IMR-90 (cell line): ENCODE measurements around the gene JPT2.

Experiments
- MAFK ChIP-seq: IDR thresholded peaks from 2 replicates; pipeline ENCODE4 v1.6.1; 2012; ENCODE audit warnings: low read depth, low read length, improper control_type of control experiment
- POLR2A ChIP-seq: IDR thresholded peaks from 2 replicates; pipeline ENCODE4 v1.6.1; 2012; ENCODE audit warnings: mild to moderate bottlenecking, low read depth, low read length
- TF ChIP-seq, protein P1 (sequence below): conservative IDR thresholded peaks from 2 replicates; pipeline ENCODE4 v1.5.1; 2012; ENCODE audit warnings: mild to moderate bottlenecking, low read depth, low read length, improper control_type of control experiment

DNA sequence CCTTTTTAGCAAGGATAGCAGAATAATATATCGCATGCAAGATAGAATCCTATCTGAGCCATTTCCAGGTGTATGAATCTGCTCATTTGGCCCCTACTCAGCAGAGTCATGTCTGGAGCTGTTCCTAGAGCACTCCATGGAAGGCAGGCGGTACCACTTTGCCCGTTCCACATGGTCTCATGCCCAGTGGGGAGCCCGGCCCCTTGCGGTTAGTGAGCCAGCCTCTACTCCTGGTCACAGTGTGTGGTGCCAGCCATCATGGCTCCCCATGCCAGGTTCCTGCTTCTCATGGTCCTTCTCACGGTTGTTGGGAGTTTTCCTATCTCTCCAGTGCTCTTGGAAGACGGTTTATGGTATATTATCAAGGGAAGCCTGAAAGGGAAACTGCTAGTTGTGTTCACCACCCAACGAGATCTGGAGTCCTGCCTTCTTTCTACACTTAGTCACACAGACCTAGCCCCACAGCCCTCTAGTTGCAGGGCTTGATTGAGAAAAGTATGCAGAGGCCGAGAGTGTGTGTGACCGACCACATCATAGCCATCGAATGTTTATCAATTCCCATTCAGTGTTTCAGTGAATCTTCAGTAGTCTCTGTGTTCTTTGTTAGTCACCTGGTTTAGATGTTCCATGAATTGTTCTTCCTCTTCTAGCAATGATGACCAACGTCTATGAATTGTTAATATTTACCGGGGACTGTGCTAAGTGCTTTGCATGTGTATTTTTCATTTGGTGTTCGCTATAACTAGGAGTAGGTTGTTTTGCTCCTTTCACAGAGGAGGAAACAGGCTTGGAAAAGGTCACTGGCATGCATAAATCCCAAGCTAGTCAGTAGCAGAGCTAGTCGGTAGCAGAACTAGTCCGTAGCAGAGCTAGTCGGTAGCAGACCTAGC, 9.6 kb downstream of the JPT2 start:
- TF ChIP-seq MAFK (no peak), POLR2A (no peak)
- TF ChIP-seq, protein P1, sequence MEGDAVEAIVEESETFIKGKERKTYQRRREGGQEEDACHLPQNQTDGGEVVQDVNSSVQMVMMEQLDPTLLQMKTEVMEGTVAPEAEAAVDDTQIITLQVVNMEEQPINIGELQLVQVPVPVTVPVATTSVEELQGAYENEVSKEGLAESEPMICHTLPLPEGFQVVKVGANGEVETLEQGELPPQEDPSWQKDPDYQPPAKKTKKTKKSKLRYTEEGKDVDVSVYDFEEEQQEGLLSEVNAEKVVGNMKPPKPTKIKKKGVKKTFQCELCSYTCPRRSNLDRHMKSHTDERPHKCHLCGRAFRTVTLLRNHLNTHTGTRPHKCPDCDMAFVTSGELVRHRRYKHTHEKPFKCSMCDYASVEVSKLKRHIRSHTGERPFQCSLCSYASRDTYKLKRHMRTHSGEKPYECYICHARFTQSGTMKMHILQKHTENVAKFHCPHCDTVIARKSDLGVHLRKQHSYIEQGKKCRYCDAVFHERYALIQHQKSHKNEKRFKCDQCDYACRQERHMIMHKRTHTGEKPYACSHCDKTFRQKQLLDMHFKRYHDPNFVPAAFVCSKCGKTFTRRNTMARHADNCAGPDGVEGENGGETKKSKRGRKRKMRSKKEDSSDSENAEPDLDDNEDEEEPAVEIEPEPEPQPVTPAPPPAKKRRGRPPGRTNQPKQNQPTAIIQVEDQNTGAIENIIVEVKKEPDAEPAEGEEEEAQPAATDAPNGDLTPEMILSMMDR = no peak
